SK-N-SH treated with all-trans-retinoic acid at 6 μM for 48 hours (cell line): ENCODE data around the gene MSX1.

ENCODE experiments used
- ATAC-seq: fragments of 200-7000 bp; cut with Tn5 transposase; 3 replicates; pipeline ENCODE4 v1.9.1; 2020; ENCODE audit warnings: mild to moderate bottlenecking, moderate library complexity
- ARNTL ChIP-seq: fragments of 450-650 bp; formaldehyde crosslinking; IDR thresholded peaks from 2 replicates; pipeline ENCODE4 v1.5.0; 2020; ENCODE audit warnings: low read depth, mild to moderate bottlenecking, moderate library complexity, borderline replicate concordance
- BACH2 ChIP-seq: fragments of 250-450 bp; sonication (Bioruptor Pico); IDR thresholded peaks from 2 replicates; pipeline ENCODE4 v1.9.0; 2021; ENCODE audit warnings: mild to moderate bottlenecking, borderline replicate concordance
- CREB5 ChIP-seq: fragments of 250-450 bp; sonication (Bioruptor Pico); IDR thresholded peaks from 2 replicates; pipeline ENCODE4 v1.5.1; 2020; ENCODE audit warnings: low read depth, mild to moderate bottlenecking, moderate library complexity
- CSRNP3 ChIP-seq: fragments of 250-450 bp; sonication (Bioruptor Pico); IDR thresholded peaks from 2 replicates; pipeline ENCODE4 v1.5.1; 2021; ENCODE audit warnings: mild to moderate bottlenecking, moderate library complexity
- ESRRG ChIP-seq: fragments of 250-450 bp; sonication (Bioruptor Pico); IDR thresholded peaks from 2 replicates; pipeline ENCODE4 v1.6.1; 2021; ENCODE audit warnings: mild to moderate bottlenecking
- GLIS3 ChIP-seq: fragments of 250-450 bp; sonication (Bioruptor Pico); IDR thresholded peaks from 2 replicates; pipeline ENCODE4 v1.5.0; 2020; ENCODE audit warnings: mild to moderate bottlenecking, moderate library complexity
- ISL1 ChIP-seq: fragments of 250-450 bp; sonication (Bioruptor Pico); IDR thresholded peaks from 2 replicates; pipeline ENCODE4 v2.1.2; 2022; ENCODE audit warnings: mild to moderate bottlenecking, moderate library complexity
- OSR1 ChIP-seq: fragments of 250-450 bp; sonication (Bioruptor Pico); IDR thresholded peaks from 2 replicates; pipeline ENCODE4 v1.8.0; 2022; ENCODE audit warnings: moderate library complexity, mild to moderate bottlenecking, inconsistent platforms
- POU6F1 ChIP-seq: fragments of 250-450 bp; sonication (Bioruptor Pico); IDR thresholded peaks from 2 replicates; pipeline ENCODE4 v1.8.0; 2021; ENCODE audit warnings: low read depth, mild to moderate bottlenecking, moderate library complexity, borderline replicate concordance
- PPARA ChIP-seq: fragments of 250-450 bp; sonication (Bioruptor Pico); IDR thresholded peaks from 2 replicates; pipeline ENCODE4 v1.5.0; 2020; ENCODE audit warnings: mild to moderate bottlenecking, borderline replicate concordance
- RARB ChIP-seq: fragments of 250-450 bp; sonication (Bioruptor Pico); IDR thresholded peaks from 2 replicates; pipeline ENCODE4 v1.8.0; 2021; ENCODE audit warnings: mild to moderate bottlenecking, moderate library complexity
- TCF4 ChIP-seq: fragments of 250-450 bp; sonication (Bioruptor Pico); IDR thresholded peaks from 2 replicates; pipeline ENCODE4 v1.8.0; 2021; ENCODE audit warnings: mild to moderate bottlenecking, moderate library complexity, borderline replicate concordance
- TOX ChIP-seq: fragments of 250-450 bp; sonication (Bioruptor Pico); IDR thresholded peaks from 2 replicates; pipeline ENCODE4 v1.8.0; 2021; ENCODE audit warnings: mild to moderate bottlenecking, moderate library complexity, borderline replicate concordance
- TSHZ2 ChIP-seq: fragments of 250-450 bp; sonication (Bioruptor Pico); IDR thresholded peaks from 2 replicates; pipeline ENCODE4 v1.5.0; 2020; ENCODE audit warnings: mild to moderate bottlenecking, moderate library complexity
- ZFP3 ChIP-seq: fragments of 250-450 bp; sonication (Bioruptor Pico); IDR thresholded peaks from 2 replicates; pipeline ENCODE4 v1.5.0; 2020; ENCODE audit warnings: mild to moderate bottlenecking, moderate library complexity
- ZFP30 ChIP-seq: fragments of 450-650 bp; formaldehyde crosslinking; IDR thresholded peaks from 2 replicates; pipeline ENCODE4 v1.5.0; 2022; ENCODE audit warnings: mild to moderate bottlenecking, moderate library complexity
- ZNF565 ChIP-seq: fragments of 450-650 bp; formaldehyde crosslinking; conservative IDR thresholded peaks from 2 replicates; pipeline ENCODE4 v1.5.0; 2020; ENCODE audit warnings: low read depth, mild to moderate bottlenecking, moderate library complexity
- ZNF70 ChIP-seq: fragments of 450-650 bp; formaldehyde crosslinking; IDR thresholded peaks from 2 replicates; pipeline ENCODE4 v1.5.0; 2020; ENCODE audit warnings: mild to moderate bottlenecking, moderate library complexity
- ZNF8 ChIP-seq: fragments of 450-650 bp; formaldehyde crosslinking; IDR thresholded peaks from 2 replicates; pipeline ENCODE4 v1.5.0; 2020; ENCODE audit warnings: mild to moderate bottlenecking, moderate library complexity

The MSX1 gene

GRCh38 chr4:4845027-4845426, 14.4 kb upstream of the MSX1 start:
- no peak for TF ChIP-seq ZFP30
- no peak for TF ChIP-seq CSRNP3 (CRISPR knock-in tag)
- TF ChIP-seq RARB (CRISPR knock-in tag) = no peak
- TF ChIP-seq ZFP3 (CRISPR knock-in tag) = no peak
- TF ChIP-seq BACH2 (CRISPR knock-in tag) = no peak
- no peak for TF ChIP-seq ARNTL
- TF ChIP-seq PPARA (CRISPR knock-in tag) = no peak
- TF ChIP-seq POU6F1 (CRISPR knock-in tag) = no peak
- TF ChIP-seq ZNF8 (CRISPR knock-in tag) = no peak
- TF ChIP-seq ISL1 (CRISPR knock-in tag) = no peak
- no peak for TF ChIP-seq ZNF565 (CRISPR knock-in tag)
- no peak for TF ChIP-seq GLIS3 (CRISPR knock-in tag)
- ATAC-seq = no peak

- no peak for TF ChIP-seq PPARA (CRISPR knock-in tag)
- no peak for TF ChIP-seq TOX (CRISPR knock-in tag)
- no peak for TF ChIP-seq RARB (CRISPR knock-in tag)
- TF ChIP-seq CREB5 (CRISPR knock-in tag) = no peak
- ATAC-seq = no peak
These were observed 12.5 kb upstream of the MSX1 start for GRCh38 chr4:4847011-4847410.

- TF ChIP-seq CSRNP3 (CRISPR knock-in tag) (no peak), ZFP30 (no peak), ESRRG (no peak), GLIS3 (CRISPR knock-in tag) (no peak), PPARA (CRISPR knock-in tag) (no peak), ZNF565 (CRISPR knock-in tag) (no peak), OSR1 (CRISPR knock-in tag) (no peak), ZNF8 (CRISPR knock-in tag) (no peak), TOX (CRISPR knock-in tag) (no peak), POU6F1 (CRISPR knock-in tag) (no peak), BACH2 (CRISPR knock-in tag) (no peak), ZNF70 (CRISPR knock-in tag) (no peak), ISL1 (CRISPR knock-in tag) (no peak), ZFP3 (CRISPR knock-in tag) (no peak), TCF4 (CRISPR knock-in tag) (no peak), TSHZ2 (CRISPR knock-in tag) (no peak), CREB5 (CRISPR knock-in tag) (no peak)
- ATAC-seq = no peak
These were observed 10.9 kb upstream of the MSX1 start for GRCh38 chr4:4848540-4848939.
